PFSK-1 (cell line): ENCODE measurements around the gene TP53TG5.

Source experiments
- POLR2AphosphoS5 ChIP-seq: IDR thresholded peaks from 2 replicates; pipeline ENCODE4 v1.6.1; 2012; ENCODE audit warnings: low read depth, mild to moderate bottlenecking, control low read depth, low read length, moderate library complexity
- SIN3A ChIP-seq: IDR thresholded peaks from 2 replicates; pipeline ENCODE4 v1.6.1; 2012; ENCODE audit warnings: mild to moderate bottlenecking, low read length, moderate library complexity, borderline replicate concordance; ENCODE audit not compliant: insufficient read depth
- TAF1 ChIP-seq: IDR thresholded peaks from 2 replicates; pipeline ENCODE4 v1.6.1; 2012; ENCODE audit warnings: low read length, control low read depth, borderline replicate concordance; ENCODE audit not compliant: insufficient read depth

DNA sequence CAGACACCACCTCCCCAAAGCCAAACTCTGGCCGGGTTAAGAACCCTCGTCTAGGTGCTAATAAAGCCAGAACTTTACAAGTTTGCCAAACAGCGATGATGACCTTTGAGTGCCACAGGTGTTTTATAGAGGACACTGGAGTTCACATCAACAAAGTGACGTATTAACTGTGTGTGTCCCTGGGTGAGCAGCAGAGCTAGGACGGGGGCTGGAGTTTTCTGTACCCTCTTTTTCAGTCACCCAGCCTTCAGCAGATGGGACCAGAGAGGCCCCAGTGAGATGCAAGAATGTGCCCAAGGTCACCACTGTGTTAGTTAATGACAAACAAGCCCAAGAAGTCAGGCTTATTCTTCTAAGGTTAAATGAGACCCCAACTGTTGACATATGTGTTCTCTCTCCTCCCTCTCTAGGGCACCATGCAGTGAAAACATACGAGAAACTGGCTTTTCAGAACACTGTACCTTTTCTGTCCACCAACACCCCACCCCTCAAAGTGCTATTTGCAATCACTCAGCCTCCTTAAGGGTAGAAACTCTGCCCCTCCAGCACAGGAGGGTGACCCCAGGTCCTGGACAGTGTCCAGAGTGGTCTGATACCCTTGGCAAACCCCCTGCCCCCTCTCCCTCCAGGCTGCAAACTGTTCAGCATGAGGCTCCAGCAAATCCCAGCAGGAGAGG is 35.1 kb downstream of the TP53TG5 start:
- TF ChIP-seq TAF1 = no peak
- no peak for TF ChIP-seq POLR2AphosphoS5
- TF ChIP-seq SIN3A = no peak
